Prostate gland (tissue), 2 donors: Measurements from ENCODE around the gene COX7A2.

Experiments
- POLR2A ChIP-seq: fragments of 450-650 bp; IDR thresholded peaks from one replicate; pipeline ENCODE4 v1.6.1; 2016; ENCODE audit warnings: antibody characterized with exemption, mild to moderate bottlenecking
- POLR2AphosphoS5 ChIP-seq: sonication (generic); formaldehyde crosslinking; IDR thresholded peaks from one replicate; pipeline ENCODE4 v1.6.1; 2017; ENCODE audit warnings: antibody characterized with exemption
- TF ChIP-seq, protein P1 (sequence below), 4 experiments: fragments of 200-600 bp in 2 of 4; fragments of 450-650 bp in 2 of 4; sonication (generic) in 2 of 4; IDR thresholded peaks; 1 replicate in 3 of 4; 2 replicates in 1 of 4; pipeline ENCODE4 v1.5.1; 2016 to 2019; ENCODE audit warnings: antibody characterized with exemption in 4 of 4, mild to moderate bottlenecking in 2 of 4, moderate library complexity in 2 of 4

- TF ChIP-seq POLR2A (no peak), POLR2AphosphoS5 (no peak)
- TF ChIP-seq, protein P1, sequence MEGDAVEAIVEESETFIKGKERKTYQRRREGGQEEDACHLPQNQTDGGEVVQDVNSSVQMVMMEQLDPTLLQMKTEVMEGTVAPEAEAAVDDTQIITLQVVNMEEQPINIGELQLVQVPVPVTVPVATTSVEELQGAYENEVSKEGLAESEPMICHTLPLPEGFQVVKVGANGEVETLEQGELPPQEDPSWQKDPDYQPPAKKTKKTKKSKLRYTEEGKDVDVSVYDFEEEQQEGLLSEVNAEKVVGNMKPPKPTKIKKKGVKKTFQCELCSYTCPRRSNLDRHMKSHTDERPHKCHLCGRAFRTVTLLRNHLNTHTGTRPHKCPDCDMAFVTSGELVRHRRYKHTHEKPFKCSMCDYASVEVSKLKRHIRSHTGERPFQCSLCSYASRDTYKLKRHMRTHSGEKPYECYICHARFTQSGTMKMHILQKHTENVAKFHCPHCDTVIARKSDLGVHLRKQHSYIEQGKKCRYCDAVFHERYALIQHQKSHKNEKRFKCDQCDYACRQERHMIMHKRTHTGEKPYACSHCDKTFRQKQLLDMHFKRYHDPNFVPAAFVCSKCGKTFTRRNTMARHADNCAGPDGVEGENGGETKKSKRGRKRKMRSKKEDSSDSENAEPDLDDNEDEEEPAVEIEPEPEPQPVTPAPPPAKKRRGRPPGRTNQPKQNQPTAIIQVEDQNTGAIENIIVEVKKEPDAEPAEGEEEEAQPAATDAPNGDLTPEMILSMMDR (IDR thresholded peaks at IDR 0.05): no peak
Observed at GRCh38 chr6:75199889-75200288, 43.7 kb downstream of the COX7A2 start.
